OCI-M1 (cell line): ENCODE measurements around the gene KRTAP5-4.
A peak's percentile ranks its signal among the peaks of the same experiment; 100 is the strongest.
"Not testable (repeated sequence)": the region's sequence is repeated elsewhere in the genome, so short reads cannot be mapped to it uniquely, and the experiment has no call there.

Experiments
- DNase-seq: peaks from one replicate; lab custom pipeline; 2025; lab: John Stamatoyannopoulos, UW

The KRTAP5-4 gene

DNA sequence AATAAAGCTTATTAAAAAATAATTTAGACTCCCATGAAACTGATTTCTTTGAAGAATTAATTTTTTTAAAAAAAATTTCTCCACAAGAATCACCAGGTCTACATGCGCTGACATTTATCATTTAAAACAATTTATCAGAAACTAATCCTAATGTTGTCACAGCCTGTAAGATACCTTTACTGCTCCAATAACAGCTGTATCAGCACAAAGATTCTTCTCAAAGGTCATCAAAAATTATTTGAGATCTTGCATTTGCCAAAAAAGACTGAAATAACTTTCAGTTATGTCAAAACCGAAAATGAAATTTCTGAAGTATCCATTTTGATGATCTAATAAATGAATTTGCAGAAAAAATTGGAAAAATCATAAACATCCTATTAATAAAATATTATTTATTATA lies 15.7 kb upstream of the KRTAP5-4 start:
- DNase-seq, result no peak

DNA sequence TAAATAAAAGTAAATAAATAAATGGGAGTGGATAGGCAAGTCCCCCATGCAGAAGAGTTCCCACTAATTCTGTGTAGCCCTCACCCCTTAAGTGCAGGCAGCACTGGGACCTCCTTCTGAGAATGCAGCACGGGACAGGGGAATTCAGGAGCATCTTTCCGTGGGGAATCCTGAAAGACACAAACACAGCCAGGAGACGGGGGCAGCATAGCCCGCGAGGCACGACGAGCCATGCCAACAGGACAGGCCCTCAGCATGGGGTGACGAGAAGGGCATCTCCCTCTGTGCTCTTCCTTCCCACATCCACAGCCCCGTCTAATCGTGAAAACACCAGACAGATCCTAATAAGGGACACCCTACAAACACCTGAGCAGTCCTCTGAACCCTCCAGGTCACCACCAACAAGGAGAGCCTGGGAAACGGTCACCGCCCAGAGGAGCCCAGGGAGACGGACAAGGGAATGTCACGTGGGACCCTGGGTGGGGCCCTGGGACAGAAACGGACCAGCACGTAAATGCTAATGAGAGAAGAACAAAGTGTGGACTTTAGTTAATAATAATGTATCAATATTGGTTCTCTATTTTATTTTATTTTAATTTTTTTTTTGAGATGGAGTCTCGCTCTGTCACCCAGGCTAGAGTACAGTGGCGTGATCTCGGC lies 14.5 kb upstream of the KRTAP5-4 start:
- no peak for DNase-seq

DNA sequence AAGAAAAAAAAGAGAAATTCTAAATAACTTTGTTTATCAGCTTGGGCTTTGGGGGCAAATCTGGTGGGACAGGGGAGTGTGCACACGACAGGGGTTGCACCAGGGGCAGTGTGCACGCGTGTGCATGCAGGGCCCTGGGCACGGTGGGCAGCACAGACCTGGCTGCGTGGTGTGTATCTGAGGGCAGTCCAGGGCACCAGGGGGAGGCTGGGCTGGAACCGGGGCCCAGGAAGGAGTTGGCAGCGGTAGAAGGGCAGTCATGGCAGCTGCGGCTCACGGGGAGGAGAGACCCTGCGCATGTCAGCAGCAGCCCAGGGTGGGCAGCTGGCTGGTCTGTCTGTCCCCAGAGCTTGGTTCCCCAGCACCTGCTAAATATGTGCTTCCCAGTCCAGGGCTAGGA lies 11.9 kb upstream of the KRTAP5-4 start:
- DNase-seq, result no peak

DNA sequence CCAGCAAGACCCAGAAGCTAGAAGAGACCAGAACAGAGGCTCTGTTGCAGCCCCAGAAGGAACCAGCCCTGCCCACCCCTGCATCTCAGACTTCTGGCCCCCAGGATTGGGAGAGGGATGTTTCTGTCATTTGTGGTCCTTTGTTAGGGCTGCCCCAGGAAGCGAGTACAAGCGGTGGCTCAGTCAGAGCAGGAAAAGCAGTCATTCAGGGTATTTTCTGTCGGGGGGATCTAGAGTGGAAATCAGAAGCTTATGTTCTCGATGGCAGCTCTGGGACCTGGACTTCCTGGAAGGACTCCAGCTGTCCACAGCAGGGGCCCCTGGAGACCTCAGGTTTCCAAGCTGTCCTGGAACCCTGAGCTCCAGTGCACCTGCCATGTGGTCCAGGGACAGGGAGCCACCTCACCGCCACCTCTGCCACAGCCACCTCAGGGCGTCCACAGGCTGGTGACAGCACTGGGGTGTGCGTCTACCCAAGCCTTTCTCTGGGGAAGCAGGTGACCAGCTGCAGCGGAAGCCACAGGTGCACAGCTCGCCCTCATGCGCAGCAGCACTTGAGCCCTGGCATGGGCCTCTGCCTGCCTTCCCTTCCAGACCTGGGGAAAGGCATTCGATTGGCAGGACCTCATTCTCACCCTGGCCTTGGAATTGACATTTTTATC lies 10.2 kb upstream of the KRTAP5-4 start:
- DNase-seq, result no peak

DNA sequence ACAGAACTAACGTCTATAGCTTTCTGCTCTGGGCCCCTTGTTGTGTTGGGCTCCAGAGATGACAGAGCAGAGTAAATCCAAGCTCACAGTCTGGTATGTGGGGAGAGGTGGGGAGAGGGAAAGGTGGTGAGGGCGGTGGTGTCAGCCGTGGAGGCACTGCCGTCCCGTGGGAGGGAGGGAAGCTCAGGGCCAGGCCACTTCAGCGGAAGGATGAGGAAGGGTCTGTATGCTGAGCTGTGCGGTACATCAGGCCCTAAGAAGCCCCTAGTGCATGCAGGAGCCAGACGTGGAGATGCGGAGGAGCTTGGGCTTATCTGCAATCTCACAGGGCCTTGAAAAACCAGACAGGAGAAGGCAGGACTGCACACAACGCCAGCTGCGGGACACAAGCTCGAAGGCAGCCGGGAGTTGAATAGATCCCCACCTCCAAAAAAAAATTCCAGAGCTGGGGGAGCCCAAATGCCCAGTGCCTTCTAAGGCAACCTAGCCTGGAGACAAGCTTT lies 9.2 kb upstream of the KRTAP5-4 start:
- no peak for DNase-seq

DNA sequence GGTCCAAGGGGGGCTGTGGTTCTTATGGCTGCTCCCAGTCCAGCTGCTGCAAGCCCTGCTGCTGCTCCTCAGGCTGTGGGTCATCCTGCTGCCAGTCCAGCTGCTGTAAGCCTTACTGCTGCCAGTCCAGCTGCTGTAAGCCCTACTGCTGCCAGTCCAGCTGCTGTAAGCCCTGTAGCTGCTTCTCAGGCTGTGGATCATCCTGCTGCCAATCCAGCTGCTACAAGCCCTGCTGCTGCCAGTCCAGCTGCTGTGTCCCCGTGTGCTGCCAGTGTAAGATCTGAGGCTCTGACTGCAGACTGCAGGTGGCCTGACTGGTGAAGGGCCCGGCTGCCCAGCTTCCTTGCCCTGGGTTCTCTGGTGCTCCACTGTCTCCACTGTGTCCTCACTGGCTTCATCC lies 8.3 kb upstream of the KRTAP5-4 start:
- DNase-seq, result no peak

DNA sequence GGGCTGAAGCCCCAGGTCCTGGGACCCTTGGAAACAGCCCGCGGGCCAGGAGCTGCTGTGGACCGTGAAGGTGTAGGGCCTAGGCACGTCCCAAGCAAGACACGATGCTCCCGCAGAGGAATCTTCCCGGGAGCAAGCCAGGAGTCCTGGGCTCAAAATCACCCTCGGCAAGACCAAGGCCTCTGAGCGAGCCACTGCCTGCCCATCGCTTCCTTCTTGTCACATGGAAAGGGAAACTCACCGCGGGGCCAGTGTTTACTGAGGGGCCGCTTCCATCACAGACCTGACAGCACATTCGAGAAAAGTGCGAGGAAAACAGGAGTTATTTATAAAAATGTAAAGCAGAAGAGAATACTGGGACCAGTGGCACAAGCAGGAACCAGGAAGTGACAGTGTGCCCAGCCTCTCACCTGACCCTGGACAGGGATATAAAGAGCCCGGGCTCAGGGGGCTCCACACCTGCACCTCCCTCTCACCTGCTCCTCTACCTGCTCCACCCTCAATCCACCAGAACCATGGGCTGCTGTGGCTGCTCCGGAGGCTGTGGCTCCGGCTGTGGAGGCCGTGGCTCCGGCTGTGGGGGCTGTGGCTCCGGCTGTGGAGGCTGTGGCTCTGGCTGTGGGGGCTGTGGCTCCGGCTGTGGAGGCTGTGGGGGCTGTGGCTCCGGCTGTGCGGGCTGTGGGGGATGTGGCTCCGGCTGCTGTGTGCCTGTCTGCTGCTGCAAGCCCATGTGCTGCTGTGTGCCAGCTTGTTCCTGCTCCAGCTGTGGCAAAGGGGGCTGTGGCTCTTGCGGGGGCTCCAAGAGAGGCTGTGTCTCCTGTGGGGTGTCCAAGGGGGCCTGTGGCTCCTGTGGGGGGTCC lies 7.6 kb upstream of the KRTAP5-4 start, which contains the start of gene KRTAP5-5:
TSS of gene KRTAP5-5 (plus strand) at position 450 of the 860 bp plus-strand sequence. CDS start at position 516, 66 bp downstream.
- DNase-seq, result no peak

DNA sequence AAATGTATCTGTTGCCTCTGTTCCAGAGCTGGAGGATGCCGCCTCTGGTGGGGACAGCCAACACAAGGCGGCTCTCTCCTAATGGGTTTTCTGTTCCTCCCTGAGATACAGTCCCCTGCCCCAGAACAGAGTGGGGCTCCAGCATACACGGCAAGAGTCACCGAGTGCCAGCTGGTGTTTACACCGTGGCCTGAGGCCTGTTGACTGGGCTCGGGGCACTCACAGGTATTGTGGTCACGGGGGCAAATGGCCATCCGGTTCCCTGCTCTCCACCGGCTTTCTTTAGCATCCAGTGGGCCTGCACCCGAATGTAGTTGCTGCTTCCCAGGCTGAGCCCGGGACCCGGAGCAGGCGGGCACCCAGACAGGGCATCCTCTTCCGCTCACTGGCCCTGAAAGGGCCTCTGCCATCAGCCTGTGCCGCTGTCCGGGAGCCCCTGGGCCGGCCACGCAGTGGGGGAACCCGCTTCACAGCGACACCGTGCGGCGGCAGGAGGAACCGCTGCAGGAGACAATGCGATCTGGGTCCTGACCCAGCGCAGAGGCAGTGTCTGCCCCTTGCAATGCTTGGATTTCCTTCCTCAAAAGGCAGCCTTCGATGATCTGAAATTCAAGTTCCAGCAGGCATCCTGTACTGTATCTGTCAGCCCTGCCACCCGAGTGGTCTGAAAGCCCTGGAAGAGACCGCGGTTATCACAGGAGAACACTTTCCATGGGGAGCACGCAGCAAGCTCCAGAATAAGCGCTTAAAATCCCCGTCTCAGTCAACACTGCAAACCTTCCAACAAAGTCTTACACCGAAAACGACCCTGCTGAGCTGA lies 6.8 kb upstream of the KRTAP5-4 start:
- peak; percentile 46 for DNase-seq

DNA sequence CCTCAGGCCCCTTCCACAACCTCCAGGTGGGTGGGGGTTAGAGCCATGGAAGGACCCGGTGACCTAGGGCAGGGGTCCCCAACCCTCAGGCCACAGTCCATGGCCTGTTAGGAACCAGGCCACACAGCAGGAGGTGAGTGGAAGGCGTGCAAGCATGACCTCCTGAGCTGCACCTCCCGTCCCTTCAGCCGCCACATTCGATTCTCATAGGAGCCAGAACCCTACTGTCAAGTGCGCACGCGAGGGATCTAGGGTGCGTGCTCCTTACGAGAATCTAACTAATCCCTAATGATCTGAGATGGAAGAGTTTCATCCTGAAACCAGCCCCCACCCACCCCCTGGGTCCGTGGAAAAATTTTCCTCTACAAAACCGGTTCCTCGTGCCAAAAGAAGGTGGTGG lies 3.6 kb upstream of the KRTAP5-4 start:
- no peak for DNase-seq

DNA sequence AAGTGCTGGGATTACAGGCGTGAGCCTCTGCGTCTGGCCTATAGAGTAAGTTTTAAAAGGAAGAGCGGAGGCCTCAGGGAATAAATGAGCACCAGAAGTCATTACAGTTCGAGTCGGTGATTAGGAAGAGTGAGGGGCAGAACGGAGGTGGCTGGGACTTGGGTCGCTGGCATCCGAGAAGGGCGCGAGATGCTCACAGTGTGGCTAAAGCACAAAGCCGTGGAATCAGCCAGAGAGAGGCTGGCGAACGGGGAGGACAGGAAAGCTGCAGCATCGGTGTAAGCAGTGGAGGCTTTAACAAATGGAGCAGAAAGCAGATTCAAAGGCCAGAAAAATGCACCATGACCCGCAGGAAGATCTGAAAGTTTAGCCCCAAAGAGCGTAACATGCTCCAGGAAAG lies 2.7 kb upstream of the KRTAP5-4 start:
- DNase-seq, result no peak

DNA sequence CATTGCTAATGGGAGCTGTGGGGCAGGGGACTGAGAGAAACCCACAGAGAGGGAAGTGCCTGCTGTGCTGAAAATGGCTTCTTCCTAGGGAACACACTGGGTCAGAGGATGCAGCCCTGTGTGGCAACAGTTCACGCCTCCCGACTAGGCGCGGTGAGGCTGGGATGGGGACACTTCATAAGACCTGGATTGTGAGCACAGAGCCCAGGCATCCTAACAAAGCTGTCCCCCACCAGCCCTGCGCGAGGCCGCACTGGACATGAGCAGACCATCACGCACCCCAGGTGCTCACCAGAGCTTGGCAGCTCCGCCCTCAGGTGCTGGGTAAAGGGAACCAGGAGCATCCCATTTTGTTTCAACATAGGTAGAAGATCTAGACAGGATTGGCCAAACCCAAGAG lies 1.8 kb upstream of the KRTAP5-4 start:
- DNase-seq, result no peak

DNA sequence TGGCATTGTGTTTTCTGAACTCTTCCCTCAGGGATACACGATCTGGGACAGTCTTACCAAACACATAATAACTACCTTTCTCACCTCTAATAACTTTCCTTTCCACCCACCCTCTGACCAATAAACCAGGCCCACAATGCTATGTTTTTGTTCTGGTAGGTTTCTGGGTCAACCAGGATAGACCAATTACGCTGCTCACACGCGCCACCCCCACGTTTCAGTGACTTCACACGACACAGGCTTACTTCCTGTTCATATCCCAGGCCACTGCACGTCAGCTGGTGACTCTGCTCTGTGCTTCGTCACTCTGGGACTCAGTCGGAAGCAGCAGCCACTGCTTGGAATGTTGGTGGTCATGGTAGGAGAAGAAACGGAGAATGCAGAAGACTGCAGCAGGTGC lies 2.5 kb downstream of the KRTAP5-4 start:
- no peak for DNase-seq

DNA sequence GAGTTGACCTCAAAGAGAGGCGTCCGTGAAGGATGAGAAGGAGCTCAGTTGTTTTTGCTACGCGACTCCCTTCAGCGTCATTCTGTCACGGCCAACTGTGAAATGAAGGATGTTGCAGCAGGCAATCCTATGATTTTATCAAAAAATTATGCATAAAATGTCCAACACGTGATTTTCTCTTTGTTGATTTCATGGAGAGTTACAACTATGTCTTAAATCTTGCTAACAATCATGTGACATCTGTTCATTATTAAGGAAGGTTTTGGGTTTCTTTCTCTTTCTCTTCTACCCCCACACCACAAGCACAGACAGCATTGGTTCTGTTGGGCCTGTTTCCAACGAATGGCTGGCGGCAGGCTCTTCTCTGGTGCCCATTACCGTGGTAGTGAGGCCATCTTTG lies 3.7 kb downstream of the KRTAP5-4 start:
- DNase-seq, result no peak

DNA sequence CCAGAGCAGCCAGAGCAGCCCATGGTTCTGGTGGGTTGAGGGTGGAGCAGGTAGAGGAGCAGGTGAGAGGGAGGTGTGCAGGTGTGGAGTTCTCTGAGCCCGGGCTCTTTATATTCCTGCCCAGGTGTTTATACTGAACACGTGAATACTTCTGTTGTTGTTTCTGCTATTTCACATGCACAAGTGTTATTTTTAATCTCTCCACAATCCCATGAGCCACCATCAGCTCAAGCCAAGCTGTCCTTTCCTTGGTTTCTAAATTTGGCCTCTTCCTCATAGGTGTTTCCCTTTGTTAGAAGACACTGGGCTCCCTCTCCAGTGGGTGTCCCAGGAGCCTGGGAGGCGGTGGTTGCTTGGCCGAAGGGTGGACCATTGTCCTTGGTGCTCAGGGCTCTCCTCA lies 13.6 kb downstream of the KRTAP5-4 start, which contains the start of gene KRTAP5-3:
TSS of gene KRTAP5-3 (minus strand) at position 101 of the 400 bp plus-strand sequence. CDS start at position 23, 78 bp downstream.
- no peak for DNase-seq

DNA sequence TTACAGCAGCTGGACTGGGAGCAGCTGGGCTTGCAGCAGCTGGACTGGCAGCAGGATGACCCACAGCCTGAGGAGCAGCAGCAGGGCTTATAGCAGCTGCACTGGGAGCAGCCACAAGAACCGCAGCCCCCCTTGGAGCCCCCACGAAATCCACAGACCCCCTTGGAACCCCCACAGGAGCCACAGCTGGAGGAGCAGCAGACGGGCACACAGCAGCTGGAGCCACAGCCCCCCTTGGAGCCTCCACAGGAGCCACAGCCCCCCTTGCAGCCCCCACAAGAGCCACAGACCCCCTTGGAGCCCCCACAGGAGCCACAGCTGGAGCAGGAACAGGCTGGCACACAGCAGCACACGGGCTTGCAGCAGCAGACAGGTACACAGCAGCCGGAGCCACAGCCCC lies 14.0 kb downstream of the KRTAP5-4 start:
- DNase-seq, result not testable (repeated sequence)

DNA sequence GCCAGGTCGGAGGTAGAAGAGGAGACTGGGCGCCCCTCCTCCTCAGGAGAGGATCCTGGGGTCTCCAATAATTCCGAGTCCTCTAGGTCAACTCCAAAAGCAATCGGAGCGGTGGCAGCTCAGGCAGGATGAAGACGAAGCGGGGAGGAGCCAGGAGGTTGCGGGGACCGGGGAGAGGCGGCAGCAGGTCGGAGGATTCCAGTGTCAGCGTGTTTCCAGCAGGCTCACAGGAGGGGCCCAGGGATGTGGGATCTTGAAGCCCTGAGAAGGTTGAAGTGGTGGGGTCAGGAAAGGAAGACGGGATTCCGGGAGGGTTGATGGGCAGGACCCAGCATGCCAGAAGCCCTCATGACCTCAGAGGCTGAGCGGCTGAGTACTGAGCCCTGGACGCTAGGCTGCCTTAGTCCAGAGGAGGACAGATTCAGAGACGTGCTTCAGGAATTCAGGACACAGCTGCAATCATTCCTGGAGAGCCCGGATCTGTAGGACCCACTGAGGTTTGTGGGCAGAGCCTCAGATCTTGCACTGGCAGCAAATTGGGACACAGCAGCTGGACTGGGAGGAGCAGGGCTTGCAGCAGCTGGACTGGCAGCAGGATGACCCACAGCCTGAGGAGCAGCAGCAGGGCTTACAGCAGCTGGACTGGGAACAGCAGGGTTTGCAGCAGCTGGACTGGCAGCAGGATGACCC lies 14.6 kb downstream of the KRTAP5-4 start:
- DNase-seq, result not testable (repeated sequence)

DNA sequence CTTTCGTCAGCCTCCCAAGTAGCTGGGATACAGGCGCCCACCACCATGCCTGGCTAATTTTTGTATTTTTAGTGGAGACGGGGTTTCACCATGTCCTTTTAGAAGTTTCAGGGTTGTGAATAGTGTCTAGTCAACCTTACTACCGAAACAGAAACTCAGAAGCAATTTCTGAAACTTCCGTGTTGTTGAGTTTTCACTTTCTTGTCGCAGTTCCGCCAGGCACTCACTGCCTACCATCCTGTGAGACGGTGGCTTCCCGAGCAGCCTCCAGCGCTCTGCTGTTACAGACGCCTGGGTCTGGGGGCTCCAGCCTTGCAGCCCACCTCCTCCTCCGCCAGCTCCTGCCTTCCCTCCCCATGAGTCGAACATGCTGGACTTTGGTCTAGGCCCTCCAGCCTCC lies 16.0 kb downstream of the KRTAP5-4 start:
- DNase-seq, result not testable (repeated sequence)

DNA sequence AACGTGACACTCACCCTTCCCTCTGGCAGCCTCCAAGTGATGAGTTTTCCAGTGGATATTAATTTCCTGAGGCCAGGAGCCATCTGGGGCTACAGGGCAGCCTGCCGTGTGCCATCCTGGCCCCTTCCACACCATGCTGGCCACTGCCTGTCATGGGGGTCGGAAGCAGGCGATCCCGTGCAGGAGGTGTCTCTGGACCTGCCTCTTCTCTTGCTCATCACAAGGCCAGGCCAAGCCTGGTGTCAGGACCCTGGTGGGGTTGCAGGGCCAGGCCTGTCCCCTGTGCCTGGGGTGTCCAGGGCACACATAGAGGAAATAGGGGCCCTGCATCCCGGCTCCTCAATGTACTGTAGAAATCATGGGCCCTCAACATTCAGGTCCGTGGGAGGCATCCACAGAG lies 17.2 kb downstream of the KRTAP5-4 start:
- DNase-seq, result no peak

DNA sequence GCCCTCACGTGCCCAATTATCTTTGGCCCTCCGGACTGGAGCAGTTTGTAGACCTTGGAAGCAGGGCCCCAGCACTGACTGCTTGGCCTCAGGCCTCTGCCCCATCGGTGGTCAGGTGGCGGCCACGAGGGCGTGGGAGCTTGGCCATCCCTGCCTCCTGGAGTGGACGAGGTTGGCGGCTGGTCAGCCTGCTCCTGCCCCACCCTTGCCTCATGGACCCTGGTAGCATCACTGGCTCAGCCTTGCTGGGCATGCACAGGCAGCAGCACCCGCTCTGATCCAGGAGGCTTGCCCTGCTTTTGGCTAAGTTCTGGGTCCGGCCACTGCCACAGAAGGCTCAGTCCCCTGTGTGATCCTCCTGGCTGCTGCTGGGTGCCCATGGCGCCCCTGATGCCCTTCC lies 17.8 kb downstream of the KRTAP5-4 start:
- no peak for DNase-seq

DNA sequence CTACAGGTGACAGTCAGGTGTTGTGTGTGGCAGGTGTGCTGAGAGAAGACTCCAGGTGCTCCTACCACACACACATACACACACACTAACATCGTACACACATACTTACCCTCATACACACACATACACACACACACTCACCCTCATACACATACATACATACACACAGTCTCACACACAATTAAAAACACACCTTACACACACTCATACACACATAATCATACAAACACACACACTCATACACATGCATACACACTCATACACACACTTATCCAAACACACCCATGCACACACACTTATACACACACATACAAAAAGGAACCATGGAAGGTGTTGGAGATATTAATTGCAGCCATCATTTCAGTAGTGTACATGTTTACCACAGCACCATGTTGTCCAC lies 18.3 kb downstream of the KRTAP5-4 start:
- no peak for DNase-seq

DNA sequence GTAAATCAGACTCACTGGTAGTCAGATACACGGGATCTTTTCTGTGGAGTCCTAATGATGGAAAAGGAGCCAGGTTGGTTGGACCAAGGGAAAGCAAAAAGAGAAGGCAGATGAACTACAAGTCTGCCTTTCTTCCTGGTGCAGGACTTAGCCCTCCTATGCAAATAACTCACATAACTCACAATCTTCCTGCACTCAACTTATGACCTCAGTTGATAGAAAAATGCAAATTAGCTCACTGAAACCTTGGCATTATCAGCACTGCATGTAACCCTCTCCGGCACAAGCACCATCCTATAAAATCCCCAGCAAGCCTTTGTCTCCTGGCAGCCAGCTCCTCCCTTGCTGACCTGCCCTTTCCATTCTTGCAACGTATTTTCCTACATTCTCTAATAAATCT lies 20.3 kb downstream of the KRTAP5-4 start:
- DNase-seq, result not testable (repeated sequence)
